Epithelial cell of prostate (primary cell): ENCODE data around the gene ARID5B.
"Not testable (repeated sequence)": the region's sequence is repeated elsewhere in the genome, so short reads cannot be mapped to it uniquely, and the experiment has no call there.

Experiments used
- DNase-seq: peaks from one replicate; pipeline ENCODE4 v3.0.0-alpha.2; 2011; ENCODE audit warnings: low read depth, low spot score
- H3K27ac ChIP-seq: fragments of 450-650 bp; 2 replicates; pipeline ENCODE4 v1.5.1; 2017; ENCODE audit warnings: mild to moderate bottlenecking

ARID5B gene

DNA sequence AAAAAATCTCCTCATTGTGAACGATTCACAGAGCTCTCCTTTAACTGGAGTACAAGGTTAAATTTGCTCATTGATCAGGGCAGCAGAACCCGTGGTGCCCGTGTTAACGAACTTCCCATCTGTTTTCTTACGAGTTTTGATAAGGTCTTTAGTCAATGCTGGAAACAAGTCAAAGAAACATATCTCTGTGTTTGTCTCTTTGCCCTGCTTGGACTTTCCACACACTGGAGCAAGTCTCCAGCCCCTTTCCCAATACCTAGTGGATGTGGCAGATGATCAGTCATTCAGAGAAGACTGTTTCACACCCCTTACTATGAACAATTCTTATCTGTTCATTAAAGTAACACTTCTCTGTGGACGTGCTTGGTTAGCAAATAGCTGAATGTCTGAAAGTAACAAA lies 121.3 kb downstream of the ARID5B start:
- no peak overlapping the region for H3K27ac ChIP-seq
- no peak for DNase-seq

DNA sequence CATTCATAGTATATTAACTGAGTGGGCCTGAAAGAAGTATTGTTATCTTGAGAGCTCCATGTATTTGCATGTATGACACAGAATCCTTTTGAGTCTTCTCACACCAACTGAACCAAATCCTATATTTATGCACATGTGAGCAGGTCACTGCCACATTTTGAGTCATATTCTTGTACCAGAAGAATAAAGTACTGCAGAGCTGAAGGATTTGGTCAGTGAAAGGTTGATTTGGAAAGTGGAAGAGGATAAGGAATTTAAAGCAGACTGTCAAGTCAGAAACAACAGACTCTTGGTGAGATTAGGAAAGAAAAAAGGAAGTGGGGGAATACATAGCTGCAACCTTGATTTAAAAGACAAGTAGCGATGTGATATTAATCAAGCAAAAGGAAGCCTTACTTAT lies 121.8 kb downstream of the ARID5B start:
- no peak overlapping the region for H3K27ac ChIP-seq
- DNase-seq = no peak

DNA sequence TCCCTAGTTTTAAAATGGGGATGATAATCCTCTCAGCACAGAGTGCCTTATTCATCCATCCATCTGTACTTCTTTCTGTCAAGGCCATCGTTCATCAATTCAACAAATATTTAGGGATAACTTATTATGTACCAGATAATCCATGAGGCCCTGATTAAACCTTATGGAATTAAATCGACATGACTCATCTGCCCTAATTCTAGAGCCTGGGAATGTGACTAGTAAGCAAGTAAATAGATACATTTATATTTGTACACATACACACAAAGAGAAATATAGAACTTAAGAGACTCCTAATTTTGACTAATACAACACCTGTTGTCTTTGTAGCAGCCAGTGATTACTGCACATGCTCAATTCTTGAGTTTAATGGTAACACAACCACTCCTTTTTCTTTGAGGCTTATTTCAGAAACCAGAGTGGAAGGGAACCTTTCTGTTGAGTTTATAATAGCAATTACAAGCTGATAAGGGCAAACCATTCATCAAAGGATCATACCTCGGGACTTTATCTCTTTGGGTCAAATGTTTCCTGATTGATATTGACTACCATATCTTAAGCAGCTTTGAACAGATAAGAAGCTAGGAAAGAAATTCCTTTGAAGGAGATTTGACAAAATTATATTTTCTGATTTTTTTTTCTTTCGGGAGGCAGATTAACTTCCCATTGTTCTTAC lies 122.7 kb downstream of the ARID5B start:
- DNase-seq = no peak
- H3K27ac ChIP-seq = peak overlapping the region; percentile 94

DNA sequence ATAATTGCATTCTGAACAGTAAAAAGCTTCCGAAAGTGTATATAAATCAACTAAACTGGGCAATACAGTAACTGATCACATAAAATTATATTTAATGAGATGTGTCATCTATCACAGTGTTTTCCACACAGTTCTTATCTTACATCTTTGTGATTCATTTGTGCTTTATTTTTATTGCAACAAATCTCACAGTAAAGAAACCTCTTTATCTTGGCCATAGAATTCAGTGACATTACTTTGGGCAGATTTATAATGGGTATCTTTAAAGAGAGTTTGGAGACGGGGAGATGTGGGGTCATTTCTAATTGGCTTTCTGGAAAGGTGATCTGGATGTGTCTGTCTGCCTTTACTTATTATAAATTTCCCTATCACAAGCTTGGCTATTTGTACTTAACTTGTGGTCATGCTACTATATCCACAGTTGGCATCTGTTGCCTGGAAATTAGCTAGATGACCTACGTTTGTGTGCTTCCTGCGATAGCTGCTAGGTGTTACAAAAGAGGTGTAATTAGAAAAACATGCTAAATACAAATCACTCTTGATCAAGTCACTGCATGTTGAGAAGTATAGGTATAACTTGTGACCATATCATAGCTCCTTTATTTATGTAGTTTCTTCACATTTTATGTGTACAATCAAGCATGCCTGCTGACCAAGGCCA lies 123.8 kb downstream of the ARID5B start:
- DNase-seq = no peak
- H3K27ac ChIP-seq = peak overlapping the region; percentile 94

DNA sequence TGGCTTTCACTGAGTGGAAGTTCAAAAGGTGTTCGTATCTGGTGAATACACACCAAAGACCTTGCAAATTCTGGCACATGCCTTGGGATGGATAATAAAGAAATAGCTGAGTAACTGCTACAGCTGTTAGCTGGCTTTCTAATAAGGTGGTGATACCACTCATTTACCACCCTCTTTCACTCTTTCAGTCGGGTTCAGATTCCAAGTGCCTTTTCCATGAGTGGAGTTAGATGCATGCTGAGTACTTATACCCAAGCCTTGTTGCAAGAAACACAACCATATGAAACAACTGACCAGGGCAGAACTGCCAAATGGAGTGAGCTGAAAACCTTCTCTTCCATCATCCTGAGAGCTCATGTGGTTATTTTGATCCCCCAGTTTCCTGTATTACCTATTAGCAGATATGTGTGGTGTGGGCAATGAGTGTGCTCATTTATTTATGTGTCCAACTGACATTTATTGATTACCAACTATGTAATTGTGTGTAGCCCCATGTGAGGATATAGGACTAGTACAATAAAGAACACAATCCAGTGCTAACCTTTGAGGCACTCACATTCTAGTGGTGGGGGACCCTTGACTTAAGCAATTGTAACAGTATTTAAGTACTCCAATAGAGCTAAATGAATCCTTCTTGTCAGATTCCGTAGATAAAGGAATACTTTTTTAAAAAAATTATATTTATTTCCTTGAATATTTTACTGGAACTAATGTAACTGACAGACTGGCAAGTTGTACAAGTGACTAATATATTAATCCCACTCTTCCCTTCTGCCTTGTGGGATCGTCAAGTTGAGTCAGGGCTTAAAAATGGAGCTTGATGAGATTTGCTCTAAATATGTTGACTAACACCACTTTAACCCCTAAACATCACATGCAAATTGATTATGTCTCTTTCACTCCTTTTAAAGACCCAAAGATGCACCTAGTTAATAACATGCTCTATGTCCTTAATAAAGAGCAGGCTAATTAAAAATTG lies 124.7 kb downstream of the ARID5B start:
- H3K27ac ChIP-seq = peak overlapping the region; percentile 94
- no peak for DNase-seq

DNA sequence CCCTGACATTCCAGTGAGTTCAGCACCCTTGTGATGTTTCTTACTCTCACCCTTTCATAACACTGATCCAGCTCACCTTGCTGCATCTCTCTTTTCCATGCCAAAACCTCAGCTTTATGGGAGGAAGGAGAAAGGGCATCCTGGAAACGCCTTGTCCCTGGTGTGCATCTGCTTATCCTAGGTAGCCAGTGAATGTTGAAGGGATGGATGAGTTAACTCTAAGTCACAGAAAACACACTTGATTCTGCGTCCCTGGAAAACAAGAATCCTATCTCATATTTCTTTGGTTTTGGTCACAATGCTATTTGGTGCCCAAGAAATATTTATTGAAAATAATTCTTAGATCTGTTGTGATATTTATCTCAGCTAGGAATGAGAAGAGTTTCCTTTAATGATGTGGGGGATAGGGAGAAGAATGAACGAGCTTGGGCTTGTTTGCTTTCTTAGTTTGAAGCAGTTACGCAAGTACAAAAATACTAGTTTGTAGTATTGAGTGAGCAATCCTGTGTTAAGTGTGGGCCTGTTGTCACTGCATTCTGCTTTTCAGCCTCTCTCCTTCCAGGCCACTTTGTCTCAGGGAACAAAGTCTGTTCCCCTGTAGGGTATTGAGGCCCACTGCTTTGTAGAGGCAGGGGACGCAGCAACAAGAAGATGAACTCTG lies 126.5 kb downstream of the ARID5B start:
- H3K27ac ChIP-seq = peak overlapping the region; percentile 94
- peak; percentile 66 for DNase-seq

DNA sequence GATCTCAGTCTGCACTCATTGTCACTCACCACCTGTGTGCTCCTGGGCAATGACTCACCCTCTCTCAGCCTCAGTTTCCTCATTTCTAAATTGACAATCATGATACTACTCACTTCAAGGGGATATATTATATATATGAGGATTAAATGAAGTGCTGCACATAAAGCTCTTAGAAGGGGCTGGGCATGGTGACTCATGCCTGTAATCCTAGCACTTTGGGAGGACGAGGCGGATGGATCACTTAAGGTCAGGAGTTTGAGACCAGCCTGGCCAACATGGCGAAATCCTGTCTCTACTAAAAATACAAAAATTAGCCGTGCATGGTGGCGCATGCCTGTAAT lies 127.0 kb downstream of the ARID5B start:
- H3K27ac ChIP-seq = peak overlapping the region; percentile 94

DNA sequence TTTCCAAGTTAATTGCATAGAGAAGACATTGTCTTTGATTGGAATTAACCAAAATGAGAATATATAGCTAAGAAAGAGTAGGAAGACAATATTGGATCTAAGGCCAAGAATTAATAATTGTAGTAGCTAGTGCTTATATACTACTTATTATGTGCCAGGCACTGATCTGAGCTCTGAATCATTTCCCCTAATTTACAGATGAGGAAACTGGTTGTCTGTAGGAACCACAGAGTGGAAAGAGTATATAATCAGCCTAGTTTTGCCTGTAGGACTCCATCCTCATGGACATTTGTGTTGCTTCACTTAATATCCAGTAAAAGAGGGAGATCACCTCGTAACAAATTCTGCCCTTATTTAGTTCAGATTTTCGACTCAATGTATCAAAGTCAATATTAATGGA lies 127.9 kb downstream of the ARID5B start:
- peak overlapping the region; percentile 94 for H3K27ac ChIP-seq
- no peak for DNase-seq

More for the DNA sequence above, 127.0 kb downstream of the ARID5B start:
- not testable (repeated sequence) for DNase-seq

DNA sequence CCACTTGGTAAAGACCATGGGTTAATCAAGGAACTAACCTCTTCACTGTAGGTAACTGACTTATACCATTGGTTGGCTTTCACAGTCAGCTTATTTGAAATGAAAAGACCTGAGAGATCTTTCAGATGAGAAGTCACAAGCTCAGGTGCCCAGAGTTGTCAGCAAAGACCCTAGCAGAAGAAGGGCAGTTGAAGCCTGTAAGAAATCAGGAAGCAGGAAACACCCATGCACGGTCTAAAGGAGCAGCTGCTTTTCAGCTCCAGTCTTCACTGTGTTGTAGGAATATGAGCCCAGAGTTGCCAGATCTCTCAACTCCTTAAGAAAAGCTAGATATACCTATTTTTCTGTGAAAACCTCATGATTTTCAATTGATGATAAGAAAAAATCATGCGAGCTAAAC lies 130.0 kb downstream of the ARID5B start:
- no peak for DNase-seq
- no peak overlapping the region for H3K27ac ChIP-seq

DNA sequence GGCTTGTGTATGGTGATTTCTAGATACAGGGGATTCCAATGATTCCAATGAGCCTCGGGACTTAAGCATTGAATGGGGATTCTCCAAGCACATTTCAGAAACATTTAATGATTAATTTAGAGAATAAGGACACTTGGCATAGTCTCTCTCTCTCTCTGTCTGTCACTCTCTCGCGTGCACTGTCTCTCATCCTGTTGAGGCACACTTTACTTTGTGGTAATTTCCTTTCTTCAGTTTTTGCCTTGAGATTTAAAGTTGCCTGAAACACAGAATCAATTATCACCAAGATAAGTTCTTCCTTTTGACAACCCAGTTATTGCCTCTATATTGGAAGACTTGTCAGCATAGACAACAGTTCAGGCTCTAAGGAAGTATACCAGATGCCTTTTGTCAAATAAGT lies 131.6 kb downstream of the ARID5B start:
- no peak for DNase-seq
- no peak overlapping the region for H3K27ac ChIP-seq

DNA sequence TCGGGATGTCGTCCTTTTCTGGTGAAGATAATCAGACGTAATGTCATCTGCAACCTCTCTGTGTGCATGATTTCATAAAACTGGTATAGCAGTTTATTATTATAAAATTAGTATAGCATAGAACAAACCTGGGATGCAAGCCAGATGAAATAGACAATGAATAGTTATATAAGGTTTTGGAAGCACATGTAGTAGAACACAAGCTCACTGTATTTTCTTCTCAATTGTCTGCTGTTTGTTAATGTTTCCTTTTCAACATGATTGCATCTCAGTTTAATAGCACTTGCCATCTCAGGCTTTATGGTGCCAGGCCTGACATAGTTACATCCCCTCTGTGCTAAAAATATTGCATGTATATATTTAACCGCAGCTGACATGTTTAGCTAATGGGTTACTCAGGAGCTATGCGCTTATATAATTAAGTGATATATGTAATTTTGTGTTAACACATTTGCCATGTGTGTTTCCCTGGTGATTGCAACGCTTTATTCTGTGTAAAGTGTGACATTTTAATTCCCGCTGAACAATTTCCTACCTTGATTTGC lies 132.7 kb downstream of the ARID5B start:
- DNase-seq = no peak
- no peak overlapping the region for H3K27ac ChIP-seq

DNA sequence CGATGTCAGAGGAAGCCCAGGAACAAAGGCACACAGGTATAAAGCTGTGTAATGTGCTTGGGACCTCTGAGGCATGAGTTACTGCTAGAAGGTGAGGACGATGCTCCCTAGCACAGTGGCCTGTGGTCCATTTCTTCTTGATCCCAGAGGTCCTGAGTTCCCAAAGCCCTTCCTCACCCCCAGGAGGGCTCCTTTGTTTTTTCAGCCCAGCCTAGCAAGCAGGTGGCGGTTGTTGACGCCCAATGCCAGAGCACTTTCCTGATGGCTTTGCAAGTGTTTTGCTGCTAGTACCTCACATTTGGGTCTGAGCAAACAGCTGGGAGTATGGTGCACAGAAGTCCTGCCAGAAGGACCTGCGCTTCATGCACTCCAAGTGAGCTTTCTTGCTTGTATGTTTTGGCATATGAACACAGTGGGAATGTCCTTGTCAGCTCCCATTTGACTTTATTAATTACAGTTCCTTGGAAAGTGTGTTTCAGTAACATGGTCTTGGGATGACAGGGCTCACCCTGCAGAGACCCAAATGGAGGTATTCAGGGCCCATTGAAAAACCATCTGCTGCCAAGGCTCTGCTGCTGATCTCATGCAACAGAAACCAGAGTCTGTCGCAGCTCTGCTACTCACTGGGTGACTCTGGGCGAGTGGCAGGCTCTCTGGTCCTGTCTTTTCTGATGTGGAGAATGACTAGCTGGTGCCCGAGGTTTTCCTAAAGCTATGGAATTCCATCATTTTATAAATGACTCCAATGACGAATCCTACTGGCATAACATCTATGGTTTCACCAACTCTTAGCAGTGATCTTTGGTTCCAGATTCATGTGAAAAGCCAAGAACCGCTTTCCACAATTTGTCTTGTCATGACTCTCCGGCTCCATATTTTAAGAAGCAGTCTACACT lies 134.9 kb downstream of the ARID5B start:
- no peak for DNase-seq
- peak overlapping the region; percentile 77 for H3K27ac ChIP-seq

DNA sequence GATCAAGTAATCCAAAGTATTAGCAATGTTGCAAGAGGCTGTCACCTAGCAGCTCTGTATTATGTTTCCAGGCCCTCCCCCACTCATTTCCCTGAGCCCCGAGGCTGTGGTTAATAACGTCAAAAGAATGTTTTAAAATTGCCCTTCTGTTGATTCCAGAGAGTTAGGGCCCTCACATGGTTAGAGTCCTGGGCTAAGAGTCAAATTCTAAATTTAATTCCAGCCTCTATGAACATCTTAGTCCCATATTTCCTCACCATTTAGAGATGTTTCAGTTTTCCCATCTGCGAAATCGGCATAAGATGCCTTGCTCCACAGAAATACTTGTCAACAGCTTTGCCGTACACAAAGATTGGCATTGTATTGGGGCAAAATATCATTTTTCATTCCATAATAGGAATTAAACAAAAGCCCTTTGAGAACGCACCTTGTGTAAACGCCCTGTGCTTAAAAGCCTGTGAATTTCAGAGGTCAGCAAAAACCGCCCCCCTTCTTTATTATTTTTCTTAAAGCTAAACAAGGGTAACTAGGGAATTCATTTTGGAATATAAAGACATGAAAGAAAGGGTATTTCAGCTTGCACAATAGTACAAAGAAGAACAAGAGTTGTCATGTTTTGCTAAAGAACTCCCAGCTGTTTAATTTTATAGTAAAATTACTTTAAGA lies 135.8 kb downstream of the ARID5B start:
- no peak for DNase-seq
- peak overlapping the region; percentile 77 for H3K27ac ChIP-seq

DNA sequence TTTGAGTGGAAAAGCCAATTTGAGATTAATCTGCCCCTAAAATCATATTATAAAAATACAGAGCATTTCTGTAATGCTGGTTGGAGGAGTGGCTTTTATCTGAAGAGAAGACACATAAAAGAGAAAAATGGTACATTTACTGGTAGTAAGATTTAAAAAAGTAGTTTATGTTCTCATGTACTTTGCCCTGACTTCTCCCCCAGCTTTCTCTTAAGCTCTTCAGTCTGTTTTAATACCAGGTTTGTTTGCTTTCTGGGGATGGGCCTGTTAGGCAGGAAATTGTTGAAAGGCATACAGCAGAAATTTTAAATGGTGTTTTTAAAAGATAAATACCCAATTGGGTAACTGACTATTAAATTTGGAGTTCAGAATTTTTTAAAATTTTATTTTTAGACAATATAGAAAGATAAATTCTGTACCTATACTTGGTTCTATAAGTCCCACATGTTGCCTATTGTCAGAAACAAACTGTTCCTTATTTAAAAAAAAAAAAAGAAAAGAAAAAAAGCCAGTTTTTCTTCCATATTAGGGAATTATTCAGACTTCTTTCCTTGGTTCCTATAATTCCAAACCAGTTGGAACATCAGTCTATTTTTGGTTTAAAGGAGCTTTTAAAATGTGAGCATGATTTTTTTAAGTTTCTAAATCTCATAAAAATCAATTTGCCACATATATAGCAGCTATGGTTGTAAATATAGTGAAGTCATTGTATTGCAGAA lies 136.6 kb downstream of the ARID5B start:
- peak overlapping the region; percentile 77 for H3K27ac ChIP-seq
- no peak for DNase-seq

DNA sequence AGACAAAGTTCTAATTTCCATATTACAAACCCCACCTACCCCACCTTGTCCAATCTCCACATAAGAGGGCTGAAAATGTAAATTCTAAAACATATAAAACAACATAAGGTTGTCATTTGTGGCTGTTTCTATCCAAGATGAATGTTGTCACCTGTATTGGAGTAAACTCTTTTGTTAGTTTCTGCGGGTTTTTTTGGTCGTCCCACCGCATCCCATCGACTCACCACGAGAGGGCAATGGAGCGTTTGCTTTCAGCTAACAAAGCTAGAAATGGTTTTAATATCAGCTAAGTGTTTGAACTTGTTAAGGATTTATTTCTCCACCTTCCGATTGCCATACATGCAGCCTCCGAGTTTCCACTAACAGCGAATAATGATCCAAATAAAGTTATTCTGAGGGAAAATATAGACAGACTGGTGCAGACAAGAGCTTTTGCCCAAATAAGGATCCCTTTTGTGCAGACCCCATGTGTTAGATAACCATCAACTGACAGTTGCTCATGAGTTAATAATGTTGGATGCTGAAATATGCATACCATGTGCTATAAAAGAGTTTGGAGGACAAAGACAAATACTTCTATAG lies 137.2 kb downstream of the ARID5B start:
- DNase-seq = no peak

DNA sequence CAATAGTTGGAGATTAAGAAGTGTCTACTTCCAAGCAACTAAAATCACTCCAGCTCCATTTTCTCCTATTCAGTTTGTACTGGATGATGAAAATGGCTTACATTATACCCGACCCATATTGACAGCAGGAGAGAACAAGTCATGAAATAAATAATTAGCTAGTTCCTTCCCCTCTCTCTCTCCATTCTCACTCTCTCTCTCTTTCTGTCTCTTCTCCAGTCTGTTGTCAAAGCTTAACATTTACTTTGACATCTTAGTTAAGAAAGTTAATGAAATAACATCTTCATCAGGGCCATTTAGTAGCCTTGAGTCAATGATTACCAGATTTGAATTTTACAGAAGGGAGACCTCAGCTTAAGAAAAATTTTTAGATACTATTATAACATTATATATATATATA lies 138.5 kb downstream of the ARID5B start:
- no peak for DNase-seq
- no peak overlapping the region for H3K27ac ChIP-seq

More for the DNA sequence above, 137.2 kb downstream of the ARID5B start:
- H3K27ac ChIP-seq = peak overlapping the region; percentile 77

DNA sequence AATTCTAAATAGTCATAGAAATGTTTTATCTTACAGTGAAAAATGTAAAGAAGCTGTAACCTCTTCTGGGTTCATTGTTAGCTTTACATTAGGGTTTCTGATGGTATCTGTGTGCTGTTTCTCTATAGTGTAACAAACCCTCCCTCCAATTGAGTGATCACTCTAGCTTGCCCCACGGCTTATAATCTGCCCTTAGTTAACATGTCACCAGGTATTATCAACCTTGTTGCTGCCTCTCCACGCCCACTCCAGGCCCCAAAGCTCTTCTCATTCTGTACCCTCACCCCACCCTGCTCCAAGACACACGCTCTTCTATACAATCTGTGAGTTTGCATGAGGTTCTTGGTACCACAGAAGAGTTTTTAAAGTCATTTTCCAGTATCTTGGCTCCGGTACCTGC lies 139.4 kb downstream of the ARID5B start:
- H3K27ac ChIP-seq = no peak overlapping the region
- DNase-seq = no peak
